Pons (tissue), 1 donor: ENCODE results near the gene DIAPH2.
"Not testable (repeated sequence)": the region's sequence is repeated elsewhere in the genome, so short reads cannot be mapped to it uniquely, and the experiment has no call there.

Experiments
- DNase-seq: peaks from one replicate; pipeline ENCODE4 v3.0.0-alpha.2; 2016; ENCODE audit warnings: low spot score

DIAPH2 gene

DNA sequence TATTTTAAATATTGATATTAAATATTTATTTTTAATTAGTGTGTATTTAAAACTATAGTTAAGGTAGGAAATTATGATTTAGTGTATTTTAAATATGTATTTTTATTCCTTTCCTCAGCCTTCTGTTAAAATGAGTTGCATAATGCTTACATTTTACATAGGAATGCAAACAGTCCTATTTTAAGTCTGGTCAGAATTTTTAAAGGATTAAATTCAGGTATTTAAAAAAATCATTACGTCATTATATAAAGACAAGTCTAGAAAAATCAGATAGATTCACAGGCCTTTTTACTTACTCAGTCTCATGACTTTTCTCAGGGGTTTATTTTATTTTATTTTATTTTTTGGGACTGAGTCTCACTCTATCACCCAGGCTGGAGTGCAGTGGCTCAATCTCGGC is 148.7 kb downstream of the DIAPH2 start:
- DNase-seq = no peak

DNA sequence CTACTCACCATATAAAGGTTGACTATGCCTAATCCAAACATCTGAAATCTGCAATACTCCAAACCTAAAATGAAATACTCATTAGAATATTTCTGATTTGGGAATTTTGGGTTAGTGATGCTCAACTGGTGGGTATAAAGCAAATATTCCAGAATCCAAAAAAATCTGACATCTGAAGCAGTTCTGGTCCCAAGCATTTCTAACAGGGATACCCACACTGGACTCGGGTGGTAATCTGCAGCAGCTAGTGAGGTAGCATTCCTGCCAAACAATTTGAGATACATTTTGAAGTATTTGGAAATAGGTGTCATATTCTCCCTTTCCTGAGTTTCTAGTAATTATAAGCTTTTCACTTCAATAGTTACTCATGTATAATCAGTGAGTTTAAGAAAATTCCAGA is 149.5 kb downstream of the DIAPH2 start:
- no peak for DNase-seq

DNA sequence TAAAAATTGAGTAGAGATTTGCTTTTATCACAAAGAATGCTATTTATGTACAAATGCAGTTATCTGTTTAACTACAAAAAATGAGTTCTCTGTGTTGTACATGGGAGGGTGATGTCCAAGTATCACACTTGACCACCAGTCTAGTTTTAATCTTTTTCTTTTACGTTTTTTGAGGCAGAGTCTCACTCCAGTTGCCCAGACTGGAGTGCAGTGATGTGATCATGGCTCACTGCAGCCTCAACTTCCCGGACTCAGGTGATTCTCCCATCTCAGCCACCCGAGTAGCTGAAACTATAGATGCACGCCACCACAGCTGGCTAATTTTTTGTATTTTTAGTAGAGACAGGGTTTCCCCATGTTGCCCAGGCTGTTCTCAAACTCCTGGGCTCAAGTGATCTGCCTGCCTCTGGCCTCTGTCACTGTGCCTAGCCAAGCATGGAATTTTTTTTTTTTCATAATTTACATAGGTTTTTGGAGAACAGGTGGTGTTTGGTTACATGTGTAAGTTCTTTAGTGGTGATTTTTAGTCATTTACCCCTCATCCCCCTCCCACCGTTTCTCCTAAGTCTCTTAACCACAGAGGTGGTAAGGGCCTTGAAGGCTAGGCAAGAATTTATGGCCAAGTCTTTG is 151.1 kb downstream of the DIAPH2 start:
- DNase-seq = no peak

GRCh38 chrX:96837808-96838207 is 153.2 kb downstream of the DIAPH2 start:
- DNase-seq = no peak

- DNase-seq = no peak
Measured at GRCh38 chrX:96838537-96838936, 153.9 kb downstream of the DIAPH2 start.

DNA sequence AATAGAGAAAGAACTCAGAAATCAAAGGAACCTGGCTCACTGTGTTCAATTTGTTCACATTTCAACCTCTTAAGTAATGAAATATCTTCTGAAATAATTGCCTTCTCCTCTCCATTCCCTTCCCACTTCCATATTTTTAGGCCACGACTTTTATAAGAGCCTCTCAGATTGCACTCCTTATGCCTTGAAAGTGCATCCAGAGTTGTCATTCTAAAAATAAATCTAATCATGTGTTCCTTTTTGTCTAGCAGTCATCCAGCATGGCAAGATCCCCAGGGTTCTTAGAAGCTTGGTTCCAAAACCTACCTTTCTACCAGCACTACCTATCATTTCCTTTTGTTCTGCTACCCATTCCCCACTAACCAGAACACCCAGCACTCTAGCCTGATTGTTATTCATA is 156.7 kb downstream of the DIAPH2 start:
- DNase-seq = no peak

DNA sequence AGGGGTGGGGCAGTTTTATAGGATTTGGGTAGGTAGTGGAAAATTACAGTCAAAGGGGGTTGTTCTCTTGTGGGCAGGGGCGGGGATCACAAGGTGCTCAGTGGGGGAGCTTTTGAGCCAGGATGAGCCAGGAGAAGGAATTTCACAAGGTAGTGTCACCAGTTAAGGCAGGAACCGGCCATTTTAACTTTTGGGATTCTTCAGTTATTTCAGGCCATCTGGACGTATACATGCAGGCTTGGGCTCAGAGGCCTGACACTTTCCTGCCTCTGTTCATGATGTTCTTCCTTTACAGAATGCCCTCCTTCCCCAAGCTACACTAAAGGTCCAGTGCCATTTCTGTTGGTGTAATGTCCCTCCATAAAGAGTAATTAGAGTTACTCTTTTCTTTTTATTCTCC is 157.2 kb downstream of the DIAPH2 start:
- DNase-seq = not testable (repeated sequence)

GRCh38 chrX:96843566-96843965 is 158.9 kb downstream of the DIAPH2 start:
- no peak for DNase-seq

DNA sequence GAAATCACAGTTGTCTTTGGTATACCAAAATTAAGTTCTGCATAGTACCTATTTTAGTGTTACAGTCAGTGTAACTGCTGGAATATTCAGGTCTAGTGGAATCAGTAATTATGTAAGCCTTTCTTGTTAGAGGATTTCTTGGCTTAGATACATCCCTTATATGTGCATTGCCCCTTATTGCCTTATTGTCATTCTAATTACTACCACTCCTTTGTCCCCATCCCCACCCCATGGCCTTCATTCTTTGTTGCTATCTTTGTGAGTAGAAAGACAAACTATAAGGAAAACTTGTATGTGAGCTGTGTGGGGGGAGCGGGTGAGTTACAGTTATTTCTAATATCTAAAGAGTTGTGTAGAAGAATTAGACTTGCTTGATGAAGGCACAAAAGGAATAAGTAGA is 162.2 kb downstream of the DIAPH2 start:
- no peak for DNase-seq

DNA sequence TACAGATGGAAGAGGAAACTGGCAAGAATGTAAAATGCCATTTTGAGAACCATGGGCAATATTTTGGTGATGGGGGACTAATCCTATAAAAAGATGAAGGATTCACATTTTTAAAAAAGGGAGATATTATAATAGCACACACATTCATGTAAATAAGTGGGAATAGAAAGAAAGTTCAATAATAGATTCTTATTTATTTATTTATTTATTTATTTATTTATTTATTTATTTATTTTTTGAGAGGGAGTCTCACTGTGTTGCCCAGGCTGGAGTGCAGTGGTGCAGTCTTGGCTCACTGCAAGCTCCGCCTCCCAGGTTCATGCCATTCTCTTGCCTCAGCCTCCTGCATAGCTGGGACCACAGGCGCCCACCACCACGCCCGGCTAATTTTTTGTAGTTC is 174.8 kb downstream of the DIAPH2 start:
- not testable (repeated sequence) for DNase-seq

- DNase-seq = no peak
Measured at GRCh38 chrX:96861218-96861617, 176.6 kb downstream of the DIAPH2 start.

DNA sequence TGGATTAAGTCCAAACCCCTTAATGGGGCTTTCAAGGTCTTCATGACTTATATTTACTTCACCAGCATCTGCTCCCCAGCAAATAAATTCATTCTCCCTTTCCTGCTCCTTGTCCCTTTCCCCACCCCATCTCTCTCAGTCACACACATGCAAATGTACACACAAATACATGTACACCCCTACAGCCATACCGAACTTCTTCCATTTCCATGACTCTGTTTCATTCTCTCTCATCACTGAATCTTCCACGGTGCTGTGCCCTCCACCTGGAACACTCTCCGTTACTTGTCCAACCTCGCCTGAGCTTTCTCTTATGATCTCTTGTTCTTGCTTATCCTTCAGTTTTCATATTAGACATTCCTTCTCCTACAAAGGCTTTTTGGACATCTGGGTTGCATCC is 177.0 kb downstream of the DIAPH2 start:
- no peak for DNase-seq

DNA sequence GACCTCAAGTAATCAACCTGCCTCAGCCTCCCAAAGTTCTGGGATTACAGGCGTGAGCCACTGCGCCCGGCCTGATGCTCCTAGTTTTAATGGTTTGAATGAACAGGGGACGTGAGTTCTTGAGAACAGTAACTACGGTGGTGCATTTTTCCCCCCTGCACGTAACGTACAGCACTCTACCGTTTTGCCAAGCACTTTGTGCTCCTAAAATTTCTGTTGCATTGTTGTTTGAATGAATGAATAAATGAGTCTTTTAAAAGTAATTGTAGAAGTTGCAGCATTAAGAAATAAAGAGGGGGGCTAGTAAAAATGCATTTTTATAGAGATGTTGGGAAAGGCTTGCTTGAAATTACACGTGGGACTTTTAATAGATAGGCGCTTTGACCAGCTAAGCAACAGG is 199.0 kb downstream of the DIAPH2 start, which contains the start of gene RPA4:
Gene RPA4, plus strand, starts transcription at position 301 of the 400 bp plus-strand sequence. CDS start 403 bp downstream, outside the sequence.
- no peak for DNase-seq

DNA sequence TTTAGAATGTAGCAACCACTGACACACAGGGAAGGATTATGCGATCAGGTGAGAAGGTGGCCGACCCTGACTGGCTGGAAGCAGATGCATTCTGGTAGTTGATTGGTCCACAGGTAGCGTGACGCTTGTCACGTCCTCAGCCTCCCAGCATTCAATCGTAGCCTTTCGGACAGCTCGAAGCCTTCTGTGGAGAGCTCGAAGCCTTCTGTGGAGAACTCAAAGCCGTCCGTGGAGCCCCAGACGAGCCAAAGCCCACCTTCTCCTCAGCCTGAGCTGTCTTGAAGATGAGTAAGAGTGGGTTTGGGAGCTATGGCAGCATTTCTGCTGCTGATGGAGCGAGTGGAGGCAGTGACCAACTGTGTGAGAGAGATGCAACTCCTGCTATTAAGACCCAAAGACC is 199.4 kb downstream of the DIAPH2 start:
- DNase-seq = no peak

DNA sequence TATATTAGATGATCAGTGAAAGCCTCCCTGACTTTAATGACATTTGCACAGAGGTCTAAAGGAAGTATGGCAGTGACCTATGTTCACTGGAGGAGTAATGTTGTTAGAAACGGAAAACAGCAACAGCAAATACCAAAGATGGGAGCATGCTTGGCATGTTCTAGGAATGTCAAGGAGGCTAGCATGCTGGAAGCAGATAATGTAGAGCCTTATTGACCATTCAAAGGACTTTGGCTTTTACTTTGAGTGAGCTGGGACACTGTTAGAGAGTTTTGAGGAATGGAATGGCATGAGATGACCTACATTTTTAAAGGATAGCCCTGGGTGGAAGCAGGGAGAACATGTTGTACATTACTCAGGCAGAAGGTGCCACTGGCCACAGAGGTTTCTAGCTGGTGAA is 205.1 kb downstream of the DIAPH2 start:
- DNase-seq = no peak

DNA sequence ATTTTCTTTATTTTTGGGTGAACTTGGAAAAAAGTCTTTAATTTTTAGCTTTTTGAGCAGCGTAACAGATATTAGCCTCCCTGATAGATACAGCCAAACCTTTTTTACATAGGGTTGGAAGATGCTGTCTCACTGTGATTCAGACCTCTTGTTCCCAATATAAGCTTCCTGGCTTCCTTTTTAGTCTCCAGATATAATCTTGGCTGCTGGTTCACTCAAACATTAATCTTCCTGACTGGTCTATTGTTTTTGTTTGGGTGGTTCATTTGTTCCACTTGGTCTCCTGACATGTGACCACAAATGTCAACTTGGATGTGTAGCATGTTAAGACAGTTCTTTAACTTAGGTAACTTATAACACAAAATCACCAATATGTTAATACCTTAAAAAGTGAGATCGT is 222.1 kb downstream of the DIAPH2 start:
- no peak for DNase-seq

GRCh38 chrX:96907516-96908272 is 223.1 kb downstream of the DIAPH2 start:
- no peak for DNase-seq

- no peak for DNase-seq
Measured at GRCh38 chrX:96909291-96909690, 224.6 kb downstream of the DIAPH2 start.

DNA sequence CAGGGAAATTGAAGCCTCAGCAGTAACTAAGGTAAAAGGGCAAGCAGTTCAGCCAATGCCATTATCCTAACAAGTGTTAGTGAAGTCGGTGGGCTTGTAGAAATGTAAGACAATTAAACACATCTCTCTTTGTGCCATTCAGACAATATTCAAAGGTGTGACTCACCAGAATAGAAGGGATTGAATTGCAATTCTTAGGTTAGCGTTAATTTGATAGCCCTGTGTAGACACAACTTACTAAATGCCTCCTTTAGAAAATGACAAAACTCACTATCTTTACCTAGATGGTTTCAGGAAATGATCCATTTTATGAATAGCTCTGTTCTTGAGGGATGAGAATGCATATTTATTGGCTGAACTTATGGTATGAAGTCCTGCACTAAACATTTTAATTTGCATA is 234.2 kb downstream of the DIAPH2 start:
- no peak for DNase-seq

DNA sequence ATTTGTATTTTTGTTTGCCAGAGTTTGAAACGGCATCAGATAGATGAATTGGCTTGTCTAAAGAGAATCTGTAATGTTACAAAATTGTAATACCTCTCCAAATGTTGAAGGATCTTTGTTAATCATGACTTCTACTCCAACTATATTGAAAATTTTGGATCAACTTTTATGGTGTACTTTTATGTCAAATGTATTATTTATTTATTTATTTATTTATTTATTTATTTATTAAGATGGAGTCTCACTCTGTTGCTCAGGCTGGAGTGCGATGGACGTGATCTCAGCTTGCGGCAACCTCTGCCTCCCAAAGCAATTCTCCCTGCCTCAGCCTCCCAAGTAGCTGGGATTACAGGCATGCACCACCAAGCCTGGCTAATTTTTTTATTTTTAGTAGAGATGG is 235.0 kb downstream of the DIAPH2 start:
- no peak for DNase-seq

- no peak for DNase-seq
Measured at GRCh38 chrX:96924581-96924980, 239.9 kb downstream of the DIAPH2 start.

GRCh38 chrX:96929036-96929435 is 244.4 kb downstream of the DIAPH2 start:
- DNase-seq = no peak

GRCh38 chrX:96957718-96958117 is 273.1 kb downstream of the DIAPH2 start:
- no peak for DNase-seq

GRCh38 chrX:96971812-96972211 is 287.2 kb downstream of the DIAPH2 start:
- no peak for DNase-seq
